ENCODE results near the gene ASTN1.

DNA sequence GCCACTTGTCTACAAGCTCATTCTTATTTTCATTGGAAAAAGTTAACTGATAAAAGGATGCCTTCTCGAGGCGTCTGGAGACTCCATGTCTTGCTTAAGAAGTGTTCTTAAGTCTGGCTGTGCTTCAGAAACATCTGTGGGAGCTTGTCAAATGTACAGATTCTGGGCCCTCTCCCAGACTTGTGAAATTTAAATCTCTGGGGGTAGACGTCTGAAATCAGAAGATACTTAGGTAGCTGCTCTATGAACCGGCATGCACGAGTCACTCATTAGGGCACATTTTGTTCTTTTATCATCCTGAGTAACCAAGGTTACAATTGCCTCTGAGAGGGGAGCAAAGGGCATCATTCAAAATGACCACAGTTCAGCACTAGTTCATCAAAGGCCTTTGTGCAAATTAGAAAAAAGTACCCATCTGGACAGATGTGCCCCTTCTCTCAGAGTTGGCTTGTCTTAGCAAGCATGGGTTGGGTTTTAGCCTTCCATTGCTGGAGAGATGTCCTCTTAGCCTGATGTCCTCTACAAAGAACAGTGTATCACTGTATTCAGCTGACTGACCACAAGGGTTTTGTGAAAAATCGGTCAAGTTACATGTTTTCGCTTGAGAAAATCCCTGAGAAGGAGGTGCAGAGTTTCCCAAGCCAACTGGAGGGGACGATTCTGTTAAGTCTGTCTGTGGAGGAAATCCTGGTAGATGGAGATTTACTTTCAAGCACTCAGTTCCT is 156.9 kb downstream of the ASTN1 start:
- TF ChIP-seq, protein P1, sequence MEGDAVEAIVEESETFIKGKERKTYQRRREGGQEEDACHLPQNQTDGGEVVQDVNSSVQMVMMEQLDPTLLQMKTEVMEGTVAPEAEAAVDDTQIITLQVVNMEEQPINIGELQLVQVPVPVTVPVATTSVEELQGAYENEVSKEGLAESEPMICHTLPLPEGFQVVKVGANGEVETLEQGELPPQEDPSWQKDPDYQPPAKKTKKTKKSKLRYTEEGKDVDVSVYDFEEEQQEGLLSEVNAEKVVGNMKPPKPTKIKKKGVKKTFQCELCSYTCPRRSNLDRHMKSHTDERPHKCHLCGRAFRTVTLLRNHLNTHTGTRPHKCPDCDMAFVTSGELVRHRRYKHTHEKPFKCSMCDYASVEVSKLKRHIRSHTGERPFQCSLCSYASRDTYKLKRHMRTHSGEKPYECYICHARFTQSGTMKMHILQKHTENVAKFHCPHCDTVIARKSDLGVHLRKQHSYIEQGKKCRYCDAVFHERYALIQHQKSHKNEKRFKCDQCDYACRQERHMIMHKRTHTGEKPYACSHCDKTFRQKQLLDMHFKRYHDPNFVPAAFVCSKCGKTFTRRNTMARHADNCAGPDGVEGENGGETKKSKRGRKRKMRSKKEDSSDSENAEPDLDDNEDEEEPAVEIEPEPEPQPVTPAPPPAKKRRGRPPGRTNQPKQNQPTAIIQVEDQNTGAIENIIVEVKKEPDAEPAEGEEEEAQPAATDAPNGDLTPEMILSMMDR (IDR thresholded peaks at IDR 0.05): no peak
- TF ChIP-seq POLR2A (IDR thresholded peaks at IDR 0.05): no peak
- no peak for TF ChIP-seq EP300 (IDR thresholded peaks at IDR 0.05)
